Activated T-cell treated with anti-CD3 and anti-CD28 coated beads, Interleukin-2, amount 50 U/mL, for 1 hour (primary cell): Measurements from ENCODE around the gene C19orf85.

Experiments used
- DNase-seq: peaks from one replicate; pipeline ENCODE4 v3.0.0-alpha.2; 2020

C19orf85 gene

GRCh38 chr19:55436847-55437246 is 27.7 kb downstream of the C19orf85 start:
- DNase-seq = no peak

- DNase-seq = no peak
These were observed 29.5 kb downstream of the C19orf85 start for GRCh38 chr19:55435020-55435419.

- DNase-seq = no peak
These were observed 30.1 kb downstream of the C19orf85 start for GRCh38 chr19:55434356-55434919.

GRCh38 chr19:55433292-55433691 is 31.3 kb downstream of the C19orf85 start:
- no peak for DNase-seq

GRCh38 chr19:55432241-55432959 is 32.2 kb downstream of the C19orf85 start:
- DNase-seq = no peak

- no peak for DNase-seq
These were observed 33.4 kb downstream of the C19orf85 start for GRCh38 chr19:55431183-55431582.

- no peak for DNase-seq
These were observed 38.5 kb downstream of the C19orf85 start for GRCh38 chr19:55426042-55426441.

GRCh38 chr19:55424518-55424917 is 40.0 kb downstream of the C19orf85 start:
- no peak for DNase-seq

- DNase-seq = no peak
These were observed 41.1 kb downstream of the C19orf85 start for GRCh38 chr19:55423225-55424005.

GRCh38 chr19:55421281-55421680 is 43.3 kb downstream of the C19orf85 start:
- peak; percentile 34 for DNase-seq

GRCh38 chr19:55419624-55420236 is 44.8 kb downstream of the C19orf85 start:
- DNase-seq = no peak

- no peak for DNase-seq
These were observed 45.4 kb downstream of the C19orf85 start for GRCh38 chr19:55419103-55419502.

GRCh38 chr19:55418185-55418584 is 46.4 kb downstream of the C19orf85 start:
- DNase-seq = peak; percentile 43
